NOMO-1 (cell line): ENCODE results near the gene EML5.

Experiments used
- DNase-seq, 2 experiments: peaks; one replicate each; lab custom pipeline; 2025; ENCODE audit not compliant: unreplicated experiment in 2 of 2; lab: John Stamatoyannopoulos, UW

EML5 gene

GRCh38 chr14:88733121-88733520, 59.6 kb downstream of the EML5 start:
- no peak for DNase-seq

- DNase-seq, result no peak
Observed at GRCh38 chr14:88729159-88729558, 63.6 kb downstream of the EML5 start.

GRCh38 chr14:88727057-88727456, 65.7 kb downstream of the EML5 start:
- no peak for DNase-seq

GRCh38 chr14:88710709-88711108, 82.0 kb downstream of the EML5 start:
- no peak for DNase-seq

GRCh38 chr14:88707088-88707487, 85.7 kb downstream of the EML5 start:
- DNase-seq, result no peak

GRCh38 chr14:88706425-88706824, 86.3 kb downstream of the EML5 start:
- no peak for DNase-seq

- DNase-seq, result no peak
Observed at GRCh38 chr14:88698651-88699050, 94.1 kb downstream of the EML5 start.

GRCh38 chr14:88695870-88696269, 96.9 kb downstream of the EML5 start:
- DNase-seq, result no peak

GRCh38 chr14:88688386-88688785, 104.4 kb downstream of the EML5 start:
- DNase-seq, result no peak

- DNase-seq, result no peak
Observed at GRCh38 chr14:88683119-88683518, 109.6 kb downstream of the EML5 start.

- DNase-seq, result no peak
Observed at GRCh38 chr14:88682495-88683114, 110.1 kb downstream of the EML5 start.

GRCh38 chr14:88681755-88682494, 110.8 kb downstream of the EML5 start:
- no peak for DNase-seq

- no peak for DNase-seq
Observed at GRCh38 chr14:88669346-88669745, 123.4 kb downstream of the EML5 start.

- peak; percentile 24 to 76 for DNase-seq
Observed at GRCh38 chr14:88668448-88669116, 124.2 kb downstream of the EML5 start.

- DNase-seq, result peak; percentile 53 to 85
Observed at GRCh38 chr14:88667555-88668273, 125.0 kb downstream of the EML5 start.

GRCh38 chr14:88660056-88660455, 132.7 kb downstream of the EML5 start:
- DNase-seq, result no peak

- no peak for DNase-seq
Observed at GRCh38 chr14:88639221-88639620, 153.5 kb downstream of the EML5 start.

- DNase-seq, result no peak
Observed at GRCh38 chr14:88632512-88632911, 160.2 kb downstream of the EML5 start.

- DNase-seq, result no peak
Observed at GRCh38 chr14:88631091-88631490, 161.7 kb downstream of the EML5 start.

GRCh38 chr14:88630565-88630964, 162.2 kb downstream of the EML5 start:
- no peak for DNase-seq

- DNase-seq, result no peak
Observed at GRCh38 chr14:88628462-88628861, 164.3 kb downstream of the EML5 start.
